ENCODE measurements around the gene GLS.

The GLS gene

DNA sequence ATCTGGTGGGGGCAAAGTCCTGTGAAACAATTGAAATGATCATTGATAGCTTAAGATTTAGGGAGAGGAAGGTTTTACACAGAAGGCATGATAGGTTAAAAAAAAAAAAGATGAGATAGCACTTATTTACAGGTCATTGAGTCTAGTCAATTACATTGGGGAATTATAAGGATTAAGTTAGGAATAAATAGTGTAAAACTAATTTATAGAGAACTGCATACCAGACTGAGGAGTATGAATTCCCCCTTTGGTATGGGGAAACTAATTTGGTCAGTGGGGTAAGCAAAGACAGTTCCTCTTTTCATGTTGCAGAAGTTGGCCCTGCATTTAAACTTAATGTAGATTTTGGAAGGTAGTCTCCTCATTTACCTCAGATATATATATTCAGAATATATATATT lies 10.8 kb downstream of the GLS start:
- H3K27ac ChIP-seq (replicated peaks), result peak overlapping the region; percentile 24
- no peaks in the 10 kb centered on the region for H3K27me3 ChIP-seq (ENCODE audit: insufficient read depth, poor library complexity, severe bottlenecking)
- peak in 1 of 2 experiments; percentile 65 for DNase-seq (ENCODE audit: low read depth in 1 of 2, low spot score in 1 of 2)
- H3K4me3 ChIP-seq (replicated peaks; ENCODE audit: insufficient read depth, low read length), result no peak overlapping the region
- TF ChIP-seq, protein P1, sequence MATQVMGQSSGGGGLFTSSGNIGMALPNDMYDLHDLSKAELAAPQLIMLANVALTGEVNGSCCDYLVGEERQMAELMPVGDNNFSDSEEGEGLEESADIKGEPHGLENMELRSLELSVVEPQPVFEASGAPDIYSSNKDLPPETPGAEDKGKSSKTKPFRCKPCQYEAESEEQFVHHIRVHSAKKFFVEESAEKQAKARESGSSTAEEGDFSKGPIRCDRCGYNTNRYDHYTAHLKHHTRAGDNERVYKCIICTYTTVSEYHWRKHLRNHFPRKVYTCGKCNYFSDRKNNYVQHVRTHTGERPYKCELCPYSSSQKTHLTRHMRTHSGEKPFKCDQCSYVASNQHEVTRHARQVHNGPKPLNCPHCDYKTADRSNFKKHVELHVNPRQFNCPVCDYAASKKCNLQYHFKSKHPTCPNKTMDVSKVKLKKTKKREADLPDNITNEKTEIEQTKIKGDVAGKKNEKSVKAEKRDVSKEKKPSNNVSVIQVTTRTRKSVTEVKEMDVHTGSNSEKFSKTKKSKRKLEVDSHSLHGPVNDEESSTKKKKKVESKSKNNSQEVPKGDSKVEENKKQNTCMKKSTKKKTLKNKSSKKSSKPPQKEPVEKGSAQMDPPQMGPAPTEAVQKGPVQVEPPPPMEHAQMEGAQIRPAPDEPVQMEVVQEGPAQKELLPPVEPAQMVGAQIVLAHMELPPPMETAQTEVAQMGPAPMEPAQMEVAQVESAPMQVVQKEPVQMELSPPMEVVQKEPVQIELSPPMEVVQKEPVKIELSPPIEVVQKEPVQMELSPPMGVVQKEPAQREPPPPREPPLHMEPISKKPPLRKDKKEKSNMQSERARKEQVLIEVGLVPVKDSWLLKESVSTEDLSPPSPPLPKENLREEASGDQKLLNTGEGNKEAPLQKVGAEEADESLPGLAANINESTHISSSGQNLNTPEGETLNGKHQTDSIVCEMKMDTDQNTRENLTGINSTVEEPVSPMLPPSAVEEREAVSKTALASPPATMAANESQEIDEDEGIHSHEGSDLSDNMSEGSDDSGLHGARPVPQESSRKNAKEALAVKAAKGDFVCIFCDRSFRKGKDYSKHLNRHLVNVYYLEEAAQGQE (IDR thresholded peaks at IDR 0.05; ENCODE audit: insufficient replicate concordance, low read depth), result no peak
- TF ChIP-seq SPI1 (IDR thresholded peaks at IDR 0.05; ENCODE audit: borderline replicate concordance, low read depth) (peak; percentile 99), POLR2AphosphoS5 (IDR thresholded peaks at IDR 0.05; ENCODE audit: low read depth) (no peak; the same call in 1 of the 2 replicates), GABPA (IDR thresholded peaks at IDR 0.05; ENCODE audit: low read depth) (no peak)
- TF ChIP-seq, protein P2, sequence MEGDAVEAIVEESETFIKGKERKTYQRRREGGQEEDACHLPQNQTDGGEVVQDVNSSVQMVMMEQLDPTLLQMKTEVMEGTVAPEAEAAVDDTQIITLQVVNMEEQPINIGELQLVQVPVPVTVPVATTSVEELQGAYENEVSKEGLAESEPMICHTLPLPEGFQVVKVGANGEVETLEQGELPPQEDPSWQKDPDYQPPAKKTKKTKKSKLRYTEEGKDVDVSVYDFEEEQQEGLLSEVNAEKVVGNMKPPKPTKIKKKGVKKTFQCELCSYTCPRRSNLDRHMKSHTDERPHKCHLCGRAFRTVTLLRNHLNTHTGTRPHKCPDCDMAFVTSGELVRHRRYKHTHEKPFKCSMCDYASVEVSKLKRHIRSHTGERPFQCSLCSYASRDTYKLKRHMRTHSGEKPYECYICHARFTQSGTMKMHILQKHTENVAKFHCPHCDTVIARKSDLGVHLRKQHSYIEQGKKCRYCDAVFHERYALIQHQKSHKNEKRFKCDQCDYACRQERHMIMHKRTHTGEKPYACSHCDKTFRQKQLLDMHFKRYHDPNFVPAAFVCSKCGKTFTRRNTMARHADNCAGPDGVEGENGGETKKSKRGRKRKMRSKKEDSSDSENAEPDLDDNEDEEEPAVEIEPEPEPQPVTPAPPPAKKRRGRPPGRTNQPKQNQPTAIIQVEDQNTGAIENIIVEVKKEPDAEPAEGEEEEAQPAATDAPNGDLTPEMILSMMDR (IDR thresholded peaks at IDR 0.05; ENCODE audit: insufficient read depth, low read length), result no peak

DNA sequence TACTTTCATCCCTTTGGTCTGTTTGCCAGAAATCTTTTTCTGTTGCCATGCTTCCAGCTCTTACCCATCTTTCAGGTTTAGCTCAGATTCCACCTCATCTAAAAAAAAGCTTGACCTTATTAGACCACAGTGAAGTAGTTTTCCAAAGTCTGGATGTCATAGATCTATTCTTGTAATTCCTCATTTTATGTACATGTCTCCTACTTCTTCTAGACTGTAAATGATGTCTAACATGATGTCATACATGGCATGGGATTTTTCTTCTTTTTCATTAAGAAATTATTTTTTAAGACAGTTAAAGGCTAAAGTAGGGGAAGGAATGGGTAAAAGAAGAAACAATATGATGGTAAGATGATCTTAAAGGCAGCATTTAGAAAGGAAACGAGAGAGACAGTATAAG lies 11.3 kb downstream of the GLS start:
- H3K27me3 ChIP-seq (ENCODE audit: insufficient read depth, poor library complexity, severe bottlenecking), result no peaks in the 10 kb centered on the region
- H3K4me3 ChIP-seq (replicated peaks; ENCODE audit: insufficient read depth, low read length), result no peak overlapping the region
- H3K27ac ChIP-seq (replicated peaks), result no peak overlapping the region
- no peak for DNase-seq (ENCODE audit: low read depth in 1 of 2, low spot score in 1 of 2)
- TF ChIP-seq POLR2AphosphoS5 (IDR thresholded peaks at IDR 0.05; ENCODE audit: low read depth) (no peak), GABPA (IDR thresholded peaks at IDR 0.05; ENCODE audit: low read depth) (no peak), SPI1 (IDR thresholded peaks at IDR 0.05; ENCODE audit: borderline replicate concordance, low read depth) (no peak)
- TF ChIP-seq, protein P2 (IDR thresholded peaks at IDR 0.05; ENCODE audit: insufficient read depth, low read length), result no peak
- TF ChIP-seq, protein P1 (IDR thresholded peaks at IDR 0.05; ENCODE audit: insufficient replicate concordance, low read depth), result no peak

DNA sequence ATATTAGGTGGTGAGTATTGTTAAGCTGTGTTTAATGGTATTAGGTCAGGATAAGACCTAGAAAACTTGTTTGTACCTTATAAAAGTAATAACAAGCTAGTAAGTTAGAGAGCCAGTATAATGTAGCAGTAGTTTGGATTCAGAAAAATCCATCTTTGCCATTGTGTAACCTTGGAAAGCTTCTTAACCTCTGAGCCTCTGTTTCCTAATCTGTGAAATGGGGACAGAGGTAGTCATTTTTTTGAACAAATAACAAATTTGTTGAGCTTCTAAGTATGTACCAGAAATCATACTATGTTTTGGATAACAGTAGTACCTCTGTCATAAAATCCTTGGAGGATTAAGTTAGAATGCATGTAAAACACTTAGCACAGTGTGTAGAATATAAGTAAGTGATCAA lies 12.5 kb downstream of the GLS start:
- TF ChIP-seq GABPA (IDR thresholded peaks at IDR 0.05; ENCODE audit: low read depth), result no peak
- TF ChIP-seq, protein P2 (IDR thresholded peaks at IDR 0.05; ENCODE audit: insufficient read depth, low read length), result no peak
- no peak for TF ChIP-seq POLR2AphosphoS5 (IDR thresholded peaks at IDR 0.05; ENCODE audit: low read depth)
- TF ChIP-seq, protein P1 (IDR thresholded peaks at IDR 0.05; ENCODE audit: insufficient replicate concordance, low read depth), result no peak
- TF ChIP-seq SPI1 (IDR thresholded peaks at IDR 0.05; ENCODE audit: borderline replicate concordance, low read depth), result no peak
- DNase-seq (ENCODE audit: low read depth in 1 of 2, low spot score in 1 of 2), result no peak
- Histone ChIP-seq H3K27ac (replicated peaks) (no peak overlapping the region), H3K27me3 (ENCODE audit: insufficient read depth, poor library complexity, severe bottlenecking) (no peaks in the 10 kb centered on the region), H3K4me3 (replicated peaks; ENCODE audit: insufficient read depth, low read length) (no peak overlapping the region)
